HepG2 (cell line): Measurements from ENCODE around the gene NDUFB10.

Experiments
- ATF5 ChIP-seq: sonication (generic); formaldehyde crosslinking; IDR thresholded peaks from 2 replicates; pipeline ENCODE4 v1.4.0; 2020; ENCODE audit warnings: mild to moderate bottlenecking, low read depth, missing genetic modification reagents
- BRF2 ChIP-seq: sonication (generic); formaldehyde crosslinking; IDR thresholded peaks from 2 replicates; pipeline ENCODE4 v1.8.1; 2022; ENCODE audit warnings: mild to moderate bottlenecking, missing genetic modification reagents
- CTCF ChIP-seq: sonication (generic); formaldehyde crosslinking; IDR thresholded peaks from 2 replicates; pipeline ENCODE4 v1.5.0; 2020; ENCODE audit warnings: mild to moderate bottlenecking, missing genetic modification reagents, moderate library complexity
- DRAP1 ChIP-seq: IDR thresholded peaks from 2 replicates; pipeline ENCODE4 v1.6.1; 2016; ENCODE audit warnings: missing genetic modification reagents, missing compliant biosample characterization
- HMGA1 ChIP-seq: sonication (generic); formaldehyde crosslinking; conservative IDR thresholded peaks from 2 replicates; pipeline ENCODE4 v1.4.0; 2020; ENCODE audit warnings: missing genetic modification reagents
- TP53 ChIP-seq: sonication (generic); formaldehyde crosslinking; conservative IDR thresholded peaks from 2 replicates; pipeline ENCODE4 v1.4.0; 2020; ENCODE audit warnings: missing genetic modification reagents
- ZNF256 ChIP-seq: sonication (generic); formaldehyde crosslinking; conservative IDR thresholded peaks from 2 replicates; pipeline ENCODE4 v1.4.0; 2020; ENCODE audit warnings: missing genetic modification reagents
- ZNF639 ChIP-seq: conservative IDR thresholded peaks from 2 replicates; pipeline ENCODE4 v1.6.1; 2018; ENCODE audit warnings: missing genetic modification reagents

- TF ChIP-seq ZNF639 (no peak), DRAP1 (no peak), HMGA1 (no peak), ZNF256 (CRISPR knock-in tag) (no peak), CTCF (no peak), ATF5 (CRISPR knock-in tag) (no peak), TP53 (CRISPR knock-in tag) (no peak), BRF2 (CRISPR knock-in tag) (no peak)
These were observed 22.7 kb downstream of the NDUFB10 start for GRCh38 chr16:1982013-1982433.
